ENCODE data around the gene BRD4.

DNA sequence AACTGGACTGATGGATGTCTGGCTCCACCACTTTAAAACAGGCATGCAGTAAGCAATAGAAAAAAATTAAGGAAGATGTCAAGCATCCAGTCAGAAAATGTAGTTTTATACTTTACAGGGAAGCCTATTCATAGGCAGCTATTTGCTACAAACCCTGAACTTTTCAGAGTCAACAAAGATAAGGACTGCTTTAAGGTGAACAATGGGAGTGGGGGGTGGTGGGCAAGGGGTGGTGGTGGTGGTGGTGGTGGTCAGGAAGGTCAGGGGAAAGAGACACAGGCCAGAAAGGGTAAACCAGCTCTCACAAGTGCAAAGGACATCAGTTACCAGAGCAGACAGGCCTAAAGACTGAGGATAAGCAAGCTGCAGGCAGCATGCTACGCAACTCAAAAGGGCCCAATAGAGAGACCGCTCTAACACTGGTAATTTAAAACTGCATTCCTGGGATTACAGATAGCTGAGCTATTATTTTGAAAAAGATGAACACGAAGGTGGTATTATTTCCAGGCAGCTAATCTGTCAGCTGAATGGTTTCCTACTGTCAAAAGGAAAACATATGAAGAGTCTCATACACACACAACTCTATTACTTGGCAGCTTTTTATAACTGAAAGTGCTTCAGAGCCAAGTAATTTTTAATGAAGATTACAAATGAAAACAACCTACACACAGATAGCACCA lies 14.8 kb downstream of the BRD4 start:
- no peak for TF ChIP-seq CTCF (IDR thresholded peaks at IDR 0.05)
- TF ChIP-seq POLR2AphosphoS5 (IDR thresholded peaks at IDR 0.05): no peak
- no peak for TF ChIP-seq POLR2A (IDR thresholded peaks at IDR 0.05)
- TF ChIP-seq EP300 (IDR thresholded peaks at IDR 0.05; ENCODE audit: low read depth): no peak
